Adrenal gland (tissue), 5 donors: ENCODE results near the gene LKAAEAR1.

Source experiments
- POLR2A ChIP-seq, 2 donors: fragments of 450-650 bp; IDR thresholded peaks; one replicate each; pipeline ENCODE4 v1.6.1; 2017; ENCODE audit warnings: antibody characterized with exemption in 2 of 2, mild to moderate bottlenecking in 2 of 2, moderate library complexity in 1 of 2
- TF ChIP-seq, protein P1 (sequence below), 6 experiments: fragments of 450-650 bp in 4 of 6; fragments of 200-600 bp in 2 of 6; sonication (generic) in 1 of 6; IDR thresholded peaks; 1 replicate in 5 of 6; 2 replicates in 1 of 6; pipeline versions ENCODE4 v1.5.1 to v1.8.0; 2016 to 2021; ENCODE audit warnings: antibody characterized with exemption in 6 of 6, mild to moderate bottlenecking in 2 of 6, moderate library complexity in 1 of 6
- donor health status: DM: no; HTN: no; CAD: no.

DNA sequence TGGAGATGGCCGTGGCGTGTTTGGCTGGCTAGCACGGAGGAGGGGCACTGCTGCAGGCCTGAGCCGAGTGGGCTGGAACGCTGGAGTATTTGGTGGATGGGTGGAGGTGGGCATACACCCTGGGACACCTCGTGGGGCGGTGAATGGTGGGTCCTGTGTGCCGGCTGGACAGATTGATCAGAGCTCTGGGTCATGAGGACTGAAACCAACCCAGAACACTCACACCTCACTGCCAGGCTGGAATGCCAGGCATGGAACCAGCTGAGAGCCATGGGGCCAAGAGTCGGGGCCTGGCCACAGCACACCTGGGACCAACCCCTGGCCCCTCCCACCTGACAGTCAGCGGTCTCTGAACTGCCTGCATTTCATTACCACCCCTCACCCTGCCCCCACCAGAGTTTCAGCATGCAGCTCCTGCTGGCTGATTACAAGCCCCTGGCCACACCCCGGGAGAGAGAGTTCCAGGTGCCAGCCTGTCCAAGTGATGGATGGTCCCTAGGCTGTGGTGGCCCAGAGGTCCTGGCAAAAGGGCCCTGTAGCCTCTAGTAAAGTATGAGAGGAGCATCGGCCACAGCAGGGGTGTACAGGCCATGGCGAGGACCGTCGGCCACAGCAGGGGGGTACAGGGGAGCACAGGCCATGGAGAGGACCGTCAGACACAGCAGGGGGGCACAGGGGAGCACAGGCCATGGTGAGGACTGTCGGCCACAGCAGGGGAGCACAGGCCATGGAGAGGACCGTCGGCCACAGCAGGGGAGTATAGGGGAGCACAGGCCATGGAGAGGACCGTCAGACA is 19.9 kb upstream of the LKAAEAR1 start:
- TF ChIP-seq, protein P1, sequence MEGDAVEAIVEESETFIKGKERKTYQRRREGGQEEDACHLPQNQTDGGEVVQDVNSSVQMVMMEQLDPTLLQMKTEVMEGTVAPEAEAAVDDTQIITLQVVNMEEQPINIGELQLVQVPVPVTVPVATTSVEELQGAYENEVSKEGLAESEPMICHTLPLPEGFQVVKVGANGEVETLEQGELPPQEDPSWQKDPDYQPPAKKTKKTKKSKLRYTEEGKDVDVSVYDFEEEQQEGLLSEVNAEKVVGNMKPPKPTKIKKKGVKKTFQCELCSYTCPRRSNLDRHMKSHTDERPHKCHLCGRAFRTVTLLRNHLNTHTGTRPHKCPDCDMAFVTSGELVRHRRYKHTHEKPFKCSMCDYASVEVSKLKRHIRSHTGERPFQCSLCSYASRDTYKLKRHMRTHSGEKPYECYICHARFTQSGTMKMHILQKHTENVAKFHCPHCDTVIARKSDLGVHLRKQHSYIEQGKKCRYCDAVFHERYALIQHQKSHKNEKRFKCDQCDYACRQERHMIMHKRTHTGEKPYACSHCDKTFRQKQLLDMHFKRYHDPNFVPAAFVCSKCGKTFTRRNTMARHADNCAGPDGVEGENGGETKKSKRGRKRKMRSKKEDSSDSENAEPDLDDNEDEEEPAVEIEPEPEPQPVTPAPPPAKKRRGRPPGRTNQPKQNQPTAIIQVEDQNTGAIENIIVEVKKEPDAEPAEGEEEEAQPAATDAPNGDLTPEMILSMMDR (IDR thresholded peaks at IDR 0.05): no peak
- no peak for TF ChIP-seq POLR2A (IDR thresholded peaks at IDR 0.05)
